OCI-LY7 (cell line): Measurements from ENCODE around the gene LGI2.

Experiments used
- CTCF ChIP-seq: fragments of 200-600 bp; sonication (generic); conservative IDR thresholded peaks from 2 replicates; pipeline ENCODE4 v1.5.1; 2014; ENCODE audit warnings: mild to moderate bottlenecking, antibody characterized with exemption, low read length, moderate library complexity, mixed read lengths
- EZH2phosphoT487 ChIP-seq: fragments of 200-600 bp; sonication (generic); IDR thresholded peaks from 2 replicates; pipeline ENCODE4 v1.6.1; 2018; ENCODE audit warnings: low read depth, borderline replicate concordance, mild to moderate bottlenecking, mixed run types, antibody characterized with exemption, low read length, moderate library complexity, mixed read lengths

DNA sequence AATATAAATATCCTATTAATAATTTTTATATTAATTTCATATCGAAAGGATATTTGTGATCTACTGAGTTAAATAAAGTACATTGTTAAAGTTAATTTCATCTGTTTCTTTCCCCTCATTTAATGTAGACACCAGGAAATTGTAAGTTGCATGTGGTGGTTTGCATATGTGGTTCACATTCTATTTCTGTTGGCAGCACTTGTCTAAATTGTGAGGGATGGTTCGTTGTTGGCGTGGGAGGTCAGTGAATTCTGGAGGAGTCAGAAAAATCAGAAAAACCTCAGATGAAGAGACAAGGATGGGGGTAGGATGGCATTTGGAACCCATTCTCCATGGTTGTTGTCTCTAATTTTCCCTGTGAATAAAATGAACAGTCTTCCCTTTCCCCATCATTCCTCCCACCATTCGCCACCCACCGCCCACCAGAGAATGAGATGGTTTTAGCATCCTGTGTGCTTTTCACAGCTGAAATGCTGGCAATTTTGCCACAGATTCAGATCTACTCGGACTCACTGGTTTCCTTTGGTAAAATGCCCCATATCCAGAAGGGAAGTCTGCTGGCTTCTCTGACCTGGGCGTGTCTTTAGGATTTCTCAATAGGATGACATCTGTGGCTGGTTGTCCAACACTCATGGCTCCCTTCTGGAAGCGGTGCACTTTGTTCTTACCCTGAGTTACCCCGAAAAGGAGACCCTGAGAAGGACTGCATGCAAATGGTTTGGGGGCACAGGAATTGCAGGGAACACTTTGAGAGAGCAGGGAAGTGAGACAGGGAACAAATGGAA is 52.3 kb downstream of the LGI2 start:
- TF ChIP-seq CTCF (no peak), EZH2phosphoT487 (no peak)
